NCI-H2081 treated with DMSO at 0.1 percent for 48 hours (cell line): ENCODE data around the gene CCDC92.
"Not testable (repeated sequence)": the region's sequence is repeated elsewhere in the genome, so short reads cannot be mapped to it uniquely, and the experiment has no call there.

Experiments
- DNase-seq: peaks from one replicate; lab custom pipeline; 2025; lab: John Stamatoyannopoulos, UW

The CCDC92 gene

GRCh38 chr12:123948796-123949769 is 23.5 kb downstream of the CCDC92 start:
- DNase-seq: no peak

- DNase-seq: no peak
Measured at GRCh38 chr12:123948401-123948795, 24.2 kb downstream of the CCDC92 start.

GRCh38 chr12:123947531-123947930 is 25.1 kb downstream of the CCDC92 start:
- not testable (repeated sequence) for DNase-seq

- DNase-seq: not testable (repeated sequence)
Measured at GRCh38 chr12:123946516-123947505, 25.8 kb downstream of the CCDC92 start.

- DNase-seq: no peak
Measured at GRCh38 chr12:123946152-123946515, 26.5 kb downstream of the CCDC92 start.

GRCh38 chr12:123945287-123946151 is 27.1 kb downstream of the CCDC92 start:
- no peak for DNase-seq

DNA sequence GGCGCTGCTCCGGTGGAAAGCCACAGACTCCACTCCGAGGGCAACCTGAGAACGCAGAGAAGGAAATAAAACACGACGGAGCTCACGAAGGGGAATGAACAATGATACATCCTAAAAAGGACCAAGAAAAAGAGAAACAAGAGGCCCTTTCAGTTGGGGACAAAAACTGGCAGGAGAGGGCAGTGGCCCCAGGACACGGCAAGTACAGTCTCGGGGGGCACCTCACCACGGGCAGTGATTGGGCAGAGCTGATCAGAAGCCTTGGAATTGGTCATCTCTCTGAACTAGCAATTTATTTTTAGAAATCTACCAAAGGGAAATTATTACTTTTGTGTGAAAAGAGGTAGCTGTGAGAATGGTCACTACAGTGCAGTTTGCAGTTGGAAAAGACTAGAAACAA is 27.9 kb downstream of the CCDC92 start:
- no peak for DNase-seq

DNA sequence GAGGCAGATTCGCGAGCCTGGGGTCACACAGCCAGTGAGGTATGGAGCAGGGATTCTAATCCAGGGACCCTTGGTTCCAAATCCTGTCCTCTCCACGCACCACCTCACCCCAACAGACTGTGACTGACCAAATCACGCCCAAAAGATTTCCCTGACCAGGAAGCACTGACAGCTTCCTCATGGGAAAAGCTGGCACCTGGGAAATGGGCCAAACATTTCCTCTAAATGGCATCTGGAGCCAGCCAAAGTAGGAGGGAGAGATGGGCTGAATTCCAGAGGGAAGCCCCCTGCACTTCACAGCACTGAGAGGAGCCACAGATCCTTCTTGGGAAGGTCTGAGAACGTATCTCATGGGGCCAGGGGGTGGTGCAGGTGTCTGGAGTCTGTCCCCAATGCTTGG is 28.8 kb downstream of the CCDC92 start:
- no peak for DNase-seq

DNA sequence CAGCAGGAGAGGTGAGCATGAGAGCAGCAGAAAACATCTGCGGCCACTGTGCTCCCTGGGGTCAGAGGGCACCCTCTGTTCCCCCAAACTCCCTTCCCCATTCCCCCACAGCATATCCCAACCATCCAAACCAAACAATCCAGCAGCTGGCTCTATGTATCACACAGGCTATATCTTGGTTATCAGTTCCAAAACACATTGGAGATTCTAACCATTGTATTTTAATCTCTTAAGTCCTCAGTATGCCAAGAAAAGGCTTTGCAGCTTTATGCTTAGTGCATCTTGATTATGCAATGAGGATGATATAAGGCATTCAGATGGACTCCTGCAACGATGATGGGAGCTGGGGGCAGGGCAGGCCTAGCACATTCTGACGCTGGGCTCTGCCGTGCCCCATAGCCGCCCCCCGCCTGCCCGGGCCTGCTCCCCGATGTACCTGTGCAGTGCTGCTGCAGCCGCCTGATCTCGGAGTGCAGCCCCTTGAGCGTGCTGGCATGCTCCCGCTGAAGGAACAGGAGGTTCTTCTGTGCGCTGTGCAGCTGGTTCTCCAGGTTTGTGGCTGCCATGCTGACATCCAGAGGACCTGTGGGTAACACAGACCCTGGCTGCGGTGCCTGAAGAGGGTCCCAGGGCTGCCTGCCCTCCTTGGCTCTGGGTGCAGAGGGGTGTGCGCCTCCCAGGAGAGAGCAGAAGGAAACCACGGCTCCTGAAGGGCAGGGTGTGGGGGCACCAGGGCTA is 29.6 kb downstream of the CCDC92 start:
- DNase-seq: no peak

DNA sequence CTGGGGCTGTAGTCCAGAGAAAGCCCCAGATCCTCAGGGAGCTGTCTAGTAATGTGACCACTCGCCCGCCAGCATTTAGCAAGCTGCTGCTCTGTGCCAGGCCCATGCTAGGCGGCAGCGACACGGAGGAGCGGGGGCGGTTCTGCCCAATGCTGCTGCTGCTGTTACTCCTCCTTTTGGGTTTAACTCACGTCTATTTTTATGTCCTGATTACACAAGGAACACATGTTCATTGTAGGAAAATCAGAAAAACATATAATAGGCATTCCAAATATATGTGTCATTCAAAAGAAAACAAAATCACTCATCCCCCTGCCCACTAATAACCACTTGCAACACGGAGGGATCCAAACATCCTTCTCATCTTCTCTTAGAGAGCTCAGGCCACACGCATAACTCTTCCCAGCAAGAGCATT is 30.4 kb downstream of the CCDC92 start:
- no peak for DNase-seq

GRCh38 chr12:123941624-123942237 is 30.9 kb downstream of the CCDC92 start:
- DNase-seq: no peak

GRCh38 chr12:123941000-123941399 is 31.6 kb downstream of the CCDC92 start:
- DNase-seq: no peak

DNA sequence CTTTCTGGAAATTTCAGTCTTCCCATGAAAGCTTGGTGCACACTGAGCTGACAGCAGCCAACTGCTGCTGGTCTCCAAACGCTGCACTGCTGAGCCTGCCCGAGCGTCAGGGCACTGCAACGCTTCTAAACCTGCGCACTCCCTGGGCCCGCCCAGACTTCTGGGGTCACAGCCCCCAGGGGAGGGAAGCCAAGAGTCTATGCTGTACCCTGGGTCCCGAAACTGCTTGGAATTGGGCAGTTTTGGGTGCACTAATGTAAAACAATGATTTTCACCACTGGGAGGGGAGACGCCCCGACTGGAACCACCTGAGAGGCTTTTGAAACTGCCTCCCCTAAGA is 32.0 kb downstream of the CCDC92 start:
- no peak for DNase-seq

- no peak for DNase-seq
Measured at GRCh38 chr12:123939716-123940626, 32.7 kb downstream of the CCDC92 start.

GRCh38 chr12:123938679-123939480 is 33.8 kb downstream of the CCDC92 start:
- DNase-seq: no peak

- DNase-seq: no peak
Measured at GRCh38 chr12:123937707-123938591, 34.7 kb downstream of the CCDC92 start.

- DNase-seq: no peak
Measured at GRCh38 chr12:123936956-123937706, 35.5 kb downstream of the CCDC92 start.
